Right hindlimb (tissue), 1 donor: ENCODE data around the gene PRTN3.
A peak's percentile ranks its signal among the peaks of the same experiment; 100 is the strongest.
"Not testable (repeated sequence)": the region's sequence is repeated elsewhere in the genome, so short reads cannot be mapped to it uniquely, and the experiment has no call there.

Experiments
- DNase-seq: peaks from one replicate; pipeline ENCODE4 v3.0.0-alpha.2; 2018

The PRTN3 gene

DNA sequence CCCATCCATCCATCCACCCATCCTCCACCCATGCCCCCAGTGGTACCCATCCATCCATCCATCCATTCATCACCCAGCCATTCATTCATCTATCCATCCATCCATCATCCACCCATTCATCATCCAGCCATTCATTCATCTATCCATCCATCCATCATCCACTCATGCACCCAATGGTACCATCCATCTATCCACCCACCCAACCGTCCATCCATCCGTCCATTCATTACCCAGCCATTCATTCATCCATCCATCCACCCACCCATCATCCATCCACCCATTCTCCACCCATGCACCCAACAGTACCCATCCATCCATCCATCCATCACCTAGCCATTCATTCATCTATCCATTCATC, 24.3 kb upstream of the PRTN3 start:
- DNase-seq = no peak

DNA sequence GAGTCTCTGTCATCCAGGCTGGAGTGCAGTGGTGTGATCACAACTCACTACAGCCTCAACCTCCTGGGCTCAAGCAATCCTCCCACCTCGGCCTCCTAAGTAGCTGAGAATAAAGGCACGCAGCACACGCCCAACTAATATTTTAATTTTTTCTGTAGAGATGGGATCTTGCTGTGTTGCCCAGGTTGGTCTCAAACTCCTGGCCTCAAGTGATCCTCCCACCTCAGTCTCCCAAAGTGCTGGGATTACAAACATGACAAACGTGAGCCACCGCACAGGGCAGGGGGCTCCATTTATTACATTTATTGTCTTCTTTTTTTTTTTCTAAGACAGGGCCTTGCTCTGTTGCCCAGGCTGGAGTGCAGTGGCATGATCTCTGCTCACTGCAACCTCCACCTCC, 20.6 kb upstream of the PRTN3 start:
- not testable (repeated sequence) for DNase-seq

- DNase-seq = peak; percentile 25
Measured at GRCh38 chr19:821231-821824, 19.5 kb upstream of the PRTN3 start.

- DNase-seq = peak; percentile 34
Measured at GRCh38 chr19:821825-822503, 18.8 kb upstream of the PRTN3 start, which contains the start of gene PLPPR3. Gene PLPPR3, minus strand, starts transcription at chr19:821955. Its CDS starts 396 bp downstream, at chr19:821559.

- DNase-seq = peak; percentile 21
Measured at GRCh38 chr19:823565-824121, 17.2 kb upstream of the PRTN3 start.

GRCh38 chr19:824885-825284, 15.9 kb upstream of the PRTN3 start:
- peak; percentile 14 for DNase-seq

DNA sequence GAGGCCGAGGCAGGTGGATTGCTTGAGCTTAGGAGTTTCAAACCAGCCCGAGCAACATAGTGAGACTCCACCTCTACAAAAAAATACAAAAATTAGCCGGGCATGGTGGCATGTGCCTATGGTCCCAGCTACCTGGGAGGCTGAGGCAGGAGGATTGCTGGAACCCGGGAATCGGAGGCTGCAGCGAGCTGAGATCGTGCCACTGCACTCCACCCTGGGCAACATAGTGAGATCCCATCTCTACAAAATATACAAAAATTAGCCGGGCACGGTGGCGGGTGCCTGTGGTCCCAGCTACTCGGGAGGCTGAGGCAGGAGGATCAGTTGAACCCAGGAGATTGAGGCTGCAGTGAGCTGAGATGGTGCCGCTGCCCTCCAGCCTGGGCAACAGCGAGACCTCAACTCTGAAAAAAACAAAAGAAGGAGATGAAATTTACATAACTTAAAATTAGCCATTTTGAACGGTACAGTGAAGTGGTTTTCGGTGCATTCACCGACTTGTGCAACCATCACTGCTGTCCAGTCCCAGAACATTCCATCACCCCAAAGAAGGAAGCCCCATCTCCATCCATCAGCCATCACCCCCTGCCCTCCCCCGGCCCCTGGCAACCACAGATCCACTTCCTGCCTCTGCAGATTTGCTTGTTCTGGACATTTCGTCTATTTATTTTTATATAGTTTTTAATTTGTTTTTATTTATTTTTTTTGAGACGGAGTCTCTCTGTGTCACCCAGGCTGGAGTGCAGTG, 14.7 kb upstream of the PRTN3 start:
- no peak for DNase-seq

DNA sequence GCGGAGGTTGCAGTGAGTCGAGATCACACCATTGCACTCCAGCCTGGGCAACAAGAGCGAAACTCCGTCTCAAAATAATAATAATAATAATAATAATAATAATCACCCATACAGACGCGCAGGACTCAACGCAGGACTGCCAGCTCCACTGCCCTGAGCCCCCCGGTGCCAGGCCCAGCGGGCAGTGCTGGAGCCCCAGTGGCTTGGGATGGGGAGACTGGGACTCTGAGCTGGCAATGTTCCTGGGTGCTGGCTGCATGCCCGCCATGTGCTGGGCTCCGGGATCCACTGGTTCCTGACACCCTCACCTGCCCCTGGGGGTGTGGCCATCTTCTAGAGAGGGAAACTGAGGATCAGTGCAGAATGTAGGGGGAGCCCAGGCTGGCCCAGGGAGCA, 13.5 kb upstream of the PRTN3 start:
- DNase-seq = no peak

- DNase-seq = peak; percentile 25
Measured at GRCh38 chr19:827710-828321, 13.0 kb upstream of the PRTN3 start, which contains the start of gene AZU1. Gene AZU1, plus strand, starts transcription at chr19:827837. Its CDS starts 10 bp downstream, at chr19:827847.

GRCh38 chr19:829129-829758, 11.6 kb upstream of the PRTN3 start:
- no peak for DNase-seq

GRCh38 chr19:831407-832369, 9.1 kb upstream of the PRTN3 start:
- DNase-seq = no peak

DNA sequence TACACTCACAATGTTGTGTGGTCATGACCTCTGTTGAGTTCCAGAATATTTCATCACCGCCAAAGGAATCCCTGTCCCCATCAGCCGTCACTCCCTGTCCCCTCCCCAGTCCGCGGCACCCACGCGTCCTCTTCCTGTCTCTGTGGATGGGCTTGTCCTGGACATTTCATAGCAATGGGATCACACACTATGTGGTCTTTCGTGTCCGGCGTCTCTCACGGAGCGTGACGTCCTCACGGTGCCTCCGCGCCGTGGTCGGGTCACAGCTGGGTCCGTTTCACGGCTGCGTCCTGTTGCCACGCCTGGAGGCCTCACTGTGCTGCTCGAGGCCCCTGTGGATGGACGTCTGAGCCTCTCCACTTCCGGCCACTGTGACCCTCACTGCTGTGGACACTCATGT, 6.6 kb upstream of the PRTN3 start:
- no peak for DNase-seq

GRCh38 chr19:835210-835810, 5.5 kb upstream of the PRTN3 start:
- DNase-seq = no peak

GRCh38 chr19:842802-843179, 2.0 kb downstream of the PRTN3 start:
- DNase-seq = not testable (repeated sequence)

- no peak for DNase-seq
Measured at GRCh38 chr19:843180-843835, 2.5 kb downstream of the PRTN3 start.

GRCh38 chr19:843836-844545, 3.2 kb downstream of the PRTN3 start:
- DNase-seq = no peak

GRCh38 chr19:844546-844971, 3.8 kb downstream of the PRTN3 start:
- no peak for DNase-seq

- no peak for DNase-seq
Measured at GRCh38 chr19:845707-846521, 5.1 kb downstream of the PRTN3 start.

DNA sequence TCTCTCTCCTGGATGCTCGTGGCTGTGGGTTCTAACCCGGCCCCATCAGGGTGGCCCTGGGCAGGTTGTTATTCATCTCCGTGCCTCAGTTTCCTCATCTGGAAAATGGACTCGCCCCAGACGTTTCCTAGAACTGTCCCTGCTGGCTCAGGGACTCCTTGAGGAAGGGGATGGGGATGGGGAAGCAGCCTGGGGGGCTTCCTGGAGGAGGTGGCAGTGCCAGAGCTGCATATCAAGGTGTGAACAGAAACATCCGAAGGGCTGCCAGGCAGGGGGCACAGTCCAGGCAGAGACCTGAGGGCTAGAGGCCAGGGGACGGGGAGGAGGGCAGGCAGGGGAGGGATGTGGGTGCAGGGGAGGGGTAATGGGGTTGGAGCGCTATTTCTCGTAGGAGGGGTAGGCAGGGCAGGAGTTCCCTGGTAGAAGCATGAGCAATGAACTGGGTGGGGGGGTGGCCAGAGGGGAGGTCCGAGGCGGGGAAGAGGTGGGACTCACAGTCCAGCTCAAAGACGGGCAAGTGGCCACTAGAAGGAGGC, 7.7 kb downstream of the PRTN3 start:
- DNase-seq = peak; percentile 17
